ENCODE results near the gene RNF223.

DNA sequence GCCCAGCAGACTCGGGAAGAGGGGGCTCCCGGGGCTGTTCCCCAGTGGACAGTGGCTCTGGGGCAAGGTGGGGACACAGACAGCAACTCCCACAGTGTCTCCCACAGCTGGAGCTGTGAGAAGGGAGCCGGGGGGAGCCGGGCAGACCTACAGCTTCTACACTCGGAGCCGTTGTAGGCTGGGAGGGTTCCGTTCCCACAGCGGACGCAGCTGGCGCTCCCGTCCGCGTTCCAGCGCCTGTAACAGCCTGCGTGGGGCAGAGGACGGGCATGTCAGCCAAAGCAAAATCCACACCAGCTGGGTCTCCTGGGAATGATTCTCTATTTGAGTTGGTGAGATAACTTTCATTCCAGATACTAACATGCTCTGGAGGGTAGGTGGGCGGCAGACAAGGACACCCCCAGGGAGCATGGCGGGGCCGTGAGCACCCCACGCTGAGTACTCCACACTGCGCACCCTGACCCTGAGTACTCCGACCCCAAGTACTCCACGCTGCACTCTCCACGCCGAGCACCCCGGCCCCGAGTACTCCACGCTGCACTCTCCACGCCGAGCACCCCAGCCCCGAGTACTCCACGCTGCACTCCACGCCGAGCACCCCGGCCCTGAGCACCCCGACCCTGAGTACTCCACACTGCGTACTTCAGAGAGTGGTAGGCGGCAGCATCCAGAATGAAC is 13.4 kb upstream of the RNF223 start:
- TF ChIP-seq, protein P1, sequence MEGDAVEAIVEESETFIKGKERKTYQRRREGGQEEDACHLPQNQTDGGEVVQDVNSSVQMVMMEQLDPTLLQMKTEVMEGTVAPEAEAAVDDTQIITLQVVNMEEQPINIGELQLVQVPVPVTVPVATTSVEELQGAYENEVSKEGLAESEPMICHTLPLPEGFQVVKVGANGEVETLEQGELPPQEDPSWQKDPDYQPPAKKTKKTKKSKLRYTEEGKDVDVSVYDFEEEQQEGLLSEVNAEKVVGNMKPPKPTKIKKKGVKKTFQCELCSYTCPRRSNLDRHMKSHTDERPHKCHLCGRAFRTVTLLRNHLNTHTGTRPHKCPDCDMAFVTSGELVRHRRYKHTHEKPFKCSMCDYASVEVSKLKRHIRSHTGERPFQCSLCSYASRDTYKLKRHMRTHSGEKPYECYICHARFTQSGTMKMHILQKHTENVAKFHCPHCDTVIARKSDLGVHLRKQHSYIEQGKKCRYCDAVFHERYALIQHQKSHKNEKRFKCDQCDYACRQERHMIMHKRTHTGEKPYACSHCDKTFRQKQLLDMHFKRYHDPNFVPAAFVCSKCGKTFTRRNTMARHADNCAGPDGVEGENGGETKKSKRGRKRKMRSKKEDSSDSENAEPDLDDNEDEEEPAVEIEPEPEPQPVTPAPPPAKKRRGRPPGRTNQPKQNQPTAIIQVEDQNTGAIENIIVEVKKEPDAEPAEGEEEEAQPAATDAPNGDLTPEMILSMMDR (IDR thresholded peaks at IDR 0.05; ENCODE audit: low read depth, low read length) = no peak
- TF ChIP-seq POLR2A (IDR thresholded peaks at IDR 0.05; ENCODE audit: extremely low read depth, insufficient read length) (no peak), MYC (IDR thresholded peaks at IDR 0.05; ENCODE audit: low read depth, low read length) (no peak)

Data from NB4 (cell line).